ENCODE results near the gene KREMEN1.
"Not testable (repeated sequence)": the region's sequence is repeated elsewhere in the genome, so short reads cannot be mapped to it uniquely, and the experiment has no call there.

KREMEN1 gene

DNA sequence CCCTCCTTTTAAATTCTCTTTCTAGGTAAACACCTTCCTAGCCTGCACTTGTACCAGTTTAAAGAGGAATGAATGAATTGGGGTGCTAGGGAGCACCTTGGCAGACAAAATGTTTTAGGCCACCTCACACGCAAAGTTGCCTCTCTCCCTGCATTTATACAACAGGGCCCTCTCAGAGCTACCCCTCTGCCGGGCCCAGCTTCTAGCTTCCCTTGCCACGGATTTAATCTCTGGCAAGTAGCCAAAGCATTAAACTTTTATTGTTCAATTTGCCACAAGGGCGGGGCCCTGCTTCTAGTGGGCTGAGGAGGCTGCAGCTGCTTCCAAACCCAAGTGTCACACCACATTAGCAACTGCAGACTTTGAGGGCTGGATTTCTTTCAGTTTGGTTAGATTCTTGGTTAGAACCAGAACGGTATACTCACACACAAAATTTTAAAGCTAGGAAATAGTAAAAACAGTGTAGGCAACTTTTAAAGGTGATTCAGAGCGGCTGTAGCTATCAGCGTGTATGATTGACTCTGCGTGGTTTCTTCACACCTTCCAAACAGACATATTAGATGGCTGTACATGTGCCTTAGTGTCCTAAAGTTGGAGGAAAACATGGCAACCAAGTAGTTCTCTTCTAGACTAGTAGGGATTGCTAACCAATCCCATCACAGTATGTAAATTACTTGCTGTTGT lies 6.5 kb downstream of the KREMEN1 start:
- no peak for DNase-seq

DNA sequence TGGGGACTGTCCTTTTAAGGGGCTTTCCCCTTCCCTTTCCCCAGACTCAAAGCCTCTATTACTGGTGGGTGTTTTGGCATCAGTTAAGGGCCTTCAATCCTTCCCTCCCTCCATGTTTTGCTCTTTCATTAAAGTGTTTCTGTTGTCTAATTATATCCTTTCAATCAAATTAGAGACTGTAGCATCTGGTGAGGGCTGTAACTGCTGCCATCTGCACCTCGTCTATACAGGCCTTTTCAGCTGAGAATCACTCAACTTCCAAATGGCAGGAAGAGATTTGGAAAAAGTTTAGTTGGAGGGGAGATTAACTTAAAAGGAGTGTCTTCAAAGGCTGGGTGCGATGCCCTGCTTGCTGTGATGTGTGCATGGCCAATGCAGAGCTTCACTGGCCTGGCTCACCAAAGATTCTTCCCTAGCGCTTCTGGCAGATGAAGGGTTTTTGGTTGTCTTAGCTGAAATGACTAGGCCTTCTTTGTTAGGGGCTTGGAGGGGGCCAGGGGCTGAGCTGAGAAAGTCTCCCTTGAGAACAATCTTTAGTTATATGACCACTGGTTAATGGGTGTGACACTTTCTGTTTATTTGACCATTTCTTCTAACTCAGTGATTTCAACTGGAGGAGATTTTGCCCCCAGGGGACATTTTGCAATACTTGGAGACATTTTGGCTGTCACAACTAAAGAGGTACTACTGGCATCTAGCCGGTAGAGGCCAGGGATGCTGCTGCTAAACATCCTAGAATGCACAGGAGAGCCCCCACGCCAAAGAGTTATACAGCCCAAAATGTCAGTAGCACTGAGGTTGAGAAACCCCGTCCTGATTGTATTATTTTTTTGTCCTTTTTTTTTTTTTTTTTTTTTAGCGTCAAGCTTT lies 7.5 kb downstream of the KREMEN1 start:
- no peak for DNase-seq

DNA sequence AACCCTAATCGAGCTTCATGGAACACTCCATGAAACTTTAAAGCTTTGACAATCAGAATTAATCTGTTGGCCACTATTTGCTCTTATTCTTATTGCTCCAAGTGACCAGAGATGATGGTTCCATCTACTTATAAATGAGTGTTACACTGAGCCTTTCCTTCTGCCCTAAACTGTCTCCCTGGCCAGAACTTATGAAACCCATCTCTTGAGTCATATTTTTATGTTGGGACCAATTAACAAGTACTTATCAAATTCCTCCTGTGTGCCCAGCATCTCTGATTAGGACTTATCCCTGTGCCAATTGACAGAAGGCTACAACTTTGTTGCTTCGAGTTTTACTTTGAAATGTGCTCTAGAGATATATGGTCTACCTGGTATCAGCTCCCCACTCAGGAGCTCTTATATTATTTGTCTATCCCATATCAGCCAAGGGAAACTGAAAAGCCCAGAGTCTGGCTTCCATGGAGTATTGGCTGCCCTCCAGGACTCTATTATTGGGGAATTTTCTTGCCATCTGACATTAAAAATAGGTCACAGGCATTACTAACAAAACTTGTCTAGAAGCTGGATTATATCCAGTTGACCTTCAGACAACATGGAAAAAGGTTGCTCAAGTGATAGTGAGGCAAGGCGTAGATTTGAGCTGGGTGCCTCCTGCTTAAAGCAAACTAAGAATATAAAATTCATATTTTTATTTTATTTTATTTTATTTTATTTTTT lies 8.8 kb downstream of the KREMEN1 start:
- no peak for DNase-seq

DNA sequence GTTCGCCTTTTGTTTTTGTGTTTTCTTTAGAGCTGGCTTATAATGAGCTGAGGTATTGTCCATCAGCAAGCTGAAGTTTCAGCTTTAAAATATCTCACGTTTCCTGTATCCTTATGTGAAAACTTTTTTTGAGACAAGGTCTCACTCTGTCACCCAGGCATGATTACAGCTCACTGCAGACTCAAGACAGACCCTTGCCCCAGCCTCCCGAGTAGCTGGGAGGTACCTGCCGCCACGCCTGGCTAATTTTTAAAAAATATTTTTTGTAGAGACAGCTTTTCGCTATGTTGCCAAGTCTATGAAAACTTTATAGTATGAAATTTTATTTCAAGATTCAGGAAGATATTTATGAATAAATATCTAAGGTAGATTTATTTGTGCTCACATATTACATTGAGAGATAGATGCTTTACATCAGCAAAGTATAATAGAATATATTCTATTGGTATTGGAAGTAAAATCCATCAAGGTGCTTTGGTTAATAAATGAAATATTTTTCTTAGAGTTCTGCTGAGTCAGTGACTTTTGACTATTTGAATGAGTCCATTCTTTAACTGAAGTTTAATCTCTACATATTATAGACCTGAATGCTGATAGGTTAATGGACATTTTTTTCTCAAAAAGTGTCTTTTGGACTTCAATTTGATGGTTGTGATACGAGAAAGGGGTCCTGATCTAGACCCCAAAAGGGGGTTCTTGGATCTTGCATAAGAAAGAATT lies 10.2 kb downstream of the KREMEN1 start:
- DNase-seq = no peak

DNA sequence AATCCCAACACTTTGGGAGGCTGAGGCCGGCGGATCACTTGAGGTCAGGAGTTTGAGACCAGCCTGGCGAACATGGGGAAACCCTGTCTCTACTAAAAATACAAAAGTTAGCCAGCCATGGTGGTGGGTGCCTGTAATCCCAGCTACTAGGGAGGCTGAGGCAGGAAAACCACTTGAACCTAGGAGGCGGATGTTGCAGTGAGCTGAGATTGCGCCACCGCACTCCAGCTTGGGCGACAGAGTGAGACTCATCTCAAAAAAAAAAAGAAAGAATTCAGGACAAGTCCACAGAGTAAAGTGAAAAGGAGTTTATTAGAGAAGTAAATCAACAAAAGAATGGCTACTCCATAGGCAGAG lies 10.7 kb downstream of the KREMEN1 start:
- DNase-seq = not testable (repeated sequence)

DNA sequence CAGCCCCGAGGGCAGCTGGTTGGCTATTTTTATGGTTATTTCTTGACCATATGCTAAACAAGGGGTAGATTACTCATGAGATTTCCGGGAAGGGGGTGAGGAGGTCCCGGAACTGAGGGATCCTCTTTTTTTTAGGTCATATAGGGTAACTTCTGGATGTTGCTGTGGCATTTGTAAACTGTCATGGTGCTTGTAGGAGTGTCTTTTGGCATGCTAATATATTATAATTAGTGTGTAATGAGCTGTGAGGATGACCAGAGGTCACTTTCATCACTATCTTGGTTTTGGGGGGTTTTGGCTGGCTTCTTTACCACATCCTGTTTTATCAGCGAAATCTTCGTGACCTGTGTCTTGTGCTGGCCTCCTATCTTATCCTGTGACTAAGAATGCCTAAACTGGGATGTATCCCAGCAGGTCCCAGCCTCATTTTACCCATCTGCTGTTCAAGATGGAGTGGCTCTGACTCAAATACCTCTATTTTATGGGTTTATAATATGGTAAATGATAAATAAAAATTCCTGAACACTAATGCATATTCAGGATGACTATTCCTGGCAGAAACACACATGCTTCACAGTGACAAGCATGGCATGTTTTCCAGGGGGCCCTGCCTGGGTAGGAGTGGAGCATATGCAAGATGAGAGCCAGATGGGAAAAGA lies 11.2 kb downstream of the KREMEN1 start:
- no peak for DNase-seq

DNA sequence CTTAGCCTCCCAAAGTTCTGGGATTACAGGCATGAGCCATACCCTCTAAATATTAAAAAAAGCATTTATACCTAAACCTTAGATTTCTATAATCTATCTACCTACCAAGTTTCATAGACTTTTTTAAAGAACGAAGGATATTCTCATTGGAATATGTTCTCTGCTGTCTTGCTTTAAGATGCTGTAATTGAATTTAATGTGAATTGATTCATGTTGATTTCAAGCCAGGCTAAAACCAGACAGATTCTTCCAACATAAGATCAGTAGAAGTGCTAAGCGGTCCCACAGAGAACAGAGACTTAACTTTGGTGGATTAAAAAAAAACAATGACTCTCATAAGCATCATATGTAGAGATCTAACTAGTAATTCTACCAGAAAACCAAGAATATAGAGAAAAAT lies 14.2 kb downstream of the KREMEN1 start:
- DNase-seq = no peak

DNA sequence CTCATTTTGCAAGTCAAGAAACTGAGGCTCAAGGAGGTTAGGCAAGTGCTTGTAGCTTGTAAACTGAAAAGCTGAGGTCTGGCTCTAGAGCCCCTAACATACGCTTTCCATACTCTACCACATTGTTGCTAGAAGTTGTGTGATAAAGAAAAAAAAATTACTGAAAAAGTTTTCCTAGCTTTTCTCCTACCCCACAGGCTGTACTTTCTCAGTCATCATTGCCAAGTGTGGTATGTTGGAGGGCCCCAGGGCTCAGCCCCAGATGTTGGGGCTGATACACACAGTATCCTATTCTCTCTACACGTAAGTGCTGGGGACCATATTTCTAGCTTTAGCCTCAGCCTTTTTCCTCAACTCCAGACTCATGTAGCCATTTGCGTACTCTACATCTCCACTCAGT lies 16.0 kb downstream of the KREMEN1 start:
- DNase-seq = no peak

DNA sequence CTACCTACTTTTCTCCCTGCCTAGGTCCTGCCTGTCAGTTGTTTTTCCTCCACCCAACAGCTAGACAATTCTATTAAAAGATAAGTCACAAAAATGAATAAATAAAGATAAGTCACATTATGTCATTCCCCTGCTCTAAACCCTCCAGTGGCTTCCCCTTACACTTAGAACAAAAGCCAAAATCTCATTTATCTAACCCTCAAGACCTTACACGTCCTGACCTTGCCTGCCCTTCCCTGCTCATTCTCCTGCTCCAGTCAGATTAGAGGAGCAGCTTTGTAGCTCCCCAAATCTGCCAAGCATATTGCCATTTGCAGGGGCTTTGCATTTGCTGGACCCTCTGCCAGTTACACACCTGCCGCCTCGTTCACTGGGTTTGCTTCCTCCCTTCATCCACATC lies 16.7 kb downstream of the KREMEN1 start:
- no peak for DNase-seq

DNA sequence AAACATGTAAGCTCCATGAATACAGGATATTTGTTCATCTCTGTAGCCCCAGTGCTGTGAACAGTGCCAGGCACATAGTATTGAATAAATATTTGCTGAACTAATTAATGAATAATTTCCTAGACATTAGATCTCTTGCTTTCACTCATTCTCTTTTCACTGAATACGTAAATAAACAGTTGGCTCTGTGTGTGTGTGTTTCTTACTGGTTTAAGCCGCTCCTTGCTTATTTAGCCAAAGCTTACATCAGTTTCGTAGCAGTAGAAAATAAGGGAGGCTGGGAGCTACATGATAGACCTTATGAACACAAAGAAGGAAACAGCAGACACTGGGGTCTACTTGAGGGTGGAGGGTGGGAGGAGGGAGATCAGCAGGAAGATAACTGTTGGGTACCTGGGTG lies 17.2 kb downstream of the KREMEN1 start:
- DNase-seq = no peak

DNA sequence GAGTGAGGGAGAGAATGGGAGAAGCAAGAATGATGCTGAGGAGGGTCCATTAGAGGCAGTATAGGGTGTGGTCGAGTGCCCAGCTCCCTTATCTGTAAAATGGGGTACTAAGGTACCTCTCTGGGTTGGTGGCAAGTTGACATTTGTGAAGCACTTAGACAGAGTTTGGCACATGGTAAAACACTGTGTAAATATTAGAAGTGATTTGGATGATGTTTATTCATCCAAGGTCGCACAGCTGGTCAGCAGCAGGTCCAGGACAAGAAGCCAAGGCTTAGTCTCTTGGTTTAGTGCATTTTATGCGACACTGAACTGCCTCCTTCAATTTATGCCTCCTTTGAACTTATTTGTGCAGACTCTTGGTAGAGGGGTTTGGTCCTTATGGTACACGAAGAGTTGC lies 19.4 kb downstream of the KREMEN1 start:
- no peak for DNase-seq

DNA sequence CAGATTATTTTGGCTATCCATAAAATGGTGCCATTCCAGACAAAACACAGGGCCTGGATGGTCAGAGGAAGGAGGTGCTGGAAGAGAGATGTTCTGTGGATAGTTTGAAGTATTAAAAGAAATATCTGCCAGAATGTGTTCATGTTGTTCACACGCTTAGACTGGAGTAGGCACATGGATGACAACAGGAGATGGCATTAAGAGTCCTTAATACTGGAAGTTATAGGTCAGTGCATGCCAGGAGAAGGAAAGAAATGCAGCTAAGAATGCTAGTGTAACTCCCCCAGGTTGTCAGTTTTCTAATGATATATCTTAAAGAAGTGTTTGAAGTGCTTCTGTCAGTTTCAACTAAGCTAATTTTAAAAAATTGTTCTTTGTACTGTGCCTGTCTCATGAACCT lies 20.2 kb downstream of the KREMEN1 start:
- DNase-seq = no peak

DNA sequence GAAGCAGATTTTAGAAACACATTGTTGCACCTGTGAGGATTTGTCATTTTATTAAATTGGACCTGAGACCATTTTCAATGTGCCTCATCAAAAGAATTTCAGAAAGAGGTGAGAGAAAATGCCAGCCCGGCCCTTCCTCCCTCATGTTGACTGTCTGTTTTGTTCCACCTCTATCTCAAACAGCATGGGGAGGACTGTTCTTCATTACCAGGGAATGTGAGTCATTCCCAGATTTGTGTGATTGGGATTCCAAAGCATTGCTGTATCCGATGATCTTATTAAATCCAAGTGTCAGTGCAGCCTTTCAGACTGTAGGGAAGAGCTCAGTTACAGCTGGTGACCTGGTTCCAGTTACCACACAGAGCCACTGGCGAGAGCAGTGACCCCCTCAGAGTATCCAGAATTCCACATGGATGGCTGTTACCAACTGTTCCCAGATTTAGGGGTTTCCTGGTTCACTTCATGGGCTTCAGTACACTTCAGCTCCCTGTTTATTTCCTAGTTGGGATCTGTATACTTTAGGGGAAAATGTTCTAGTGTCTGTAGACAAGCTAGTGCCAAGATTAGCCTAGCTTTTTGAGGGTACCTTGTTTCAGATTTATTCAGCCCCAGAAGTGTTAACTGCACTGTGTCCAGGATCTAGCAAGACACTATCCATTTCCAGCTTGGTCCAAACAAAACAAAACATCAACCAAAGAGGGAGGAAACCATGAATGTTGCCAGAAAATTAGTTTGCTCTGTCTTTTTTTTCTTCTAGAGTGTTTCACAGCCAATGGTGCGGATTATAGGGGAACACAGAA lies 20.9 kb downstream of the KREMEN1 start:
- DNase-seq = no peak

DNA sequence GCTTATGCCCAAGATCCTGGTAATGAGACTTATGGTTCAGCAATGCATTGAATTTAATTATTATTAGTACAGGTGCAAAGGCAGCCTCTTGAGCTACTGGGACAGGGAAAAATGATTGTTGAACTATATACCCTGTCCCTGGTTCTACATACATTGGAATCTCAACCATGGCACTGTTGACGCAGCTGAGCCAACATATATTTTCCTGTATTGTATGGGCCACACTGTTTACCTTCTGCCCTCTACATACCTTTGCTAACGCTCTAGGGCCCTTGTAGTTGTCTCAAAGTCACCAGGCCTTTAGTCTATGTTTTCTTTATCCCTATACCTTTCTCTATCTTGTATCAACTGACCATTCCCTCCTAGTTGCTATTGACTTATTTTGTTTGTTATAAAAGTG lies 22.6 kb downstream of the KREMEN1 start:
- no peak for DNase-seq

DNA sequence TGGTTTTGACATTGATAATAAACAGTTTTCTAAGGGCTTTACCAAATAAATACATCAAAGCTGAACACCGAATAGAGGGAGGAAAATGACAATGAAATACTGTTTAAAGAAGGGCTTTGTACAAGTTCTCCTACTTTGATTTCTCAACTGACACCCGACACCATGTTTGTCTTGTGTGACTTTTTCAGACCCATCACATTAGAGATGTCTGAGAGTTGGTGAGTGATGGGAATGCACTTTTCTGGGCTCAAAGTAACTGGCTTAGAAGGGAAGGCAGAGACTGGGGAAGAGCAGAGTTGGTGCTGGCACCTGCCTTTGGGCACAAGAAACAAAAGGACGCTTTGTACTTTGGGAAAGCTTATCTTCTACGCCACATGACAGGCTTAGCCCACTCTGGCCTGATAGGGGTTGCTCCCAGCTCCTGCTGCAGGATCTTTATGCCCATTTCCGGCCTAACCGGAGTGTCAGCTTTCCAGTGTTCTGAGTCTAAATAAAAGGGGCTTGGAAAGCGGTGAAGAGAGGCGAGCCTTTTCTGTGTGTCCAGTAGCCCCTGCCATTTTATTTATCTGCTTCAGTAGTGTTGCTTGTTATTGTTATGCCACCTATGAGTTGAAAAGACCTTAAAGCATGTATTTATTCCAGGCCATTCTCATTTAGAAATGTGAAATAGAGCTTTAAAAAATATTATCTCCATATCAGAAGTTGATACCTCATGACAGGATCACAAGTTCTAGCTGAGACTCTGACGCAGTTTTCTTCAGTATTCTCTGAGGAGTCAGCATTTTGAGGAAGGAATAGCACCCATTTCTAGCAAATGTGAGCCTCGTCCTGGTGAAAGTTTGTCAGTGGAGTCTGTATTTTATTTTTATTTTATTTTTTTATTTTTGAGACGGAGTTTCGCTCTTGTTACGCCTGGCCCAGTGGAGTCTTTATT lies 24.2 kb downstream of the KREMEN1 start:
- no peak for DNase-seq

DNA sequence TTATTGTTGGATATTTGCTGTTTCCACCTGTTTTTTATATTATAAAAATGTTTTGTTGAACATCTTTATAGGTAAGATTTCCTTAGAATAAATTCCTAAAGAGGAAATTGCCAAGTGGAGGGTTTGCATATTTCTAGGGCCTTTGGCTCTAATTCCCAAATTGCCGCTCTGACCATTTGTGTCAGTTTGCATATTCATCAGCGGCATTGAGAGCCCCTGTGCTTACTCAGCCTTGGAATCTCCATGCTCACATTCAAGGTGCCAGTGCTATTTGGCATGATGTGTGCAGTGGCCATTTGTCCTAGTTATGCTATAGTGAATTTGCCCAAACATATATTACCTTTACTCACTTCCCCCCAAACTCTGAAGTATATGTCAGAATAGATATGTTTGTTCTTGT lies 25.5 kb downstream of the KREMEN1 start:
- no peak for DNase-seq

DNA sequence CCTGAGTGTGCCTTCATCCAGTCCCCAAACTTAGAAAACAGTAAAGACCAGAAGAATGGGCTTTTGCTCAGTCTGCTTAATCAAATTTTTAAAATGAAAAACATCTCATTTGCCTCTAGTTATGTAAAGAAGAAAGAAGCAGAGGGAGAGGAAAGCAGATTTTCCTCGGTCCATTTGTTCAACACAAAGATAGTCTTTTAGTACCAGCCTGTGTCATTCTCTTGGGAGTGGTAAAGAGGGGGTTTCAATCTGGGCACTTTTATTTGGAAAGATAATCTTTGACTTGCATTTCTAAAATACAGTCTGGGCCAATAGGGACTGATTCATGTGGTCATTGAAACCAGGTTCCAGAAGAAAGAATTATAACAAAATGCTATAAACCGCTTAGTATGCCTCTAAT lies 29.5 kb downstream of the KREMEN1 start:
- no peak for DNase-seq

DNA sequence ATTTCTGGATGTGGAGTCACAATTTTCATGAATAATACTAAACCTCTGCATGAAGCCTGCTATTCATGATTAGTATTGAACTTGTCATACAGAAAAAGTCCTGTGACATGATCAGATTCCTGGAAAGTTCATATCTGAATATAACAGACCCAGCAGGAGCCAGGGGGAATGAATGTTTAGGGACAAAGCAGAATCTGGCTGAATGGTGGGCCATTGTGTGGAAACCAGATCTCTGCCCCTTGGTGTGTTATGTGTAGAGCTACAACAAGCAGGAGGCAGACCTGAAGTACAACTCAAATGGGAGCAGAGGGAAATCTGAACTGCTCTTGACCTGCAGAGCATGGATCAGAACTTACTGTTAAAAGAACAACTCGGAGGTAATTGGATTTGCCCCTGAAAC lies 30.3 kb downstream of the KREMEN1 start:
- DNase-seq = no peak

DNA sequence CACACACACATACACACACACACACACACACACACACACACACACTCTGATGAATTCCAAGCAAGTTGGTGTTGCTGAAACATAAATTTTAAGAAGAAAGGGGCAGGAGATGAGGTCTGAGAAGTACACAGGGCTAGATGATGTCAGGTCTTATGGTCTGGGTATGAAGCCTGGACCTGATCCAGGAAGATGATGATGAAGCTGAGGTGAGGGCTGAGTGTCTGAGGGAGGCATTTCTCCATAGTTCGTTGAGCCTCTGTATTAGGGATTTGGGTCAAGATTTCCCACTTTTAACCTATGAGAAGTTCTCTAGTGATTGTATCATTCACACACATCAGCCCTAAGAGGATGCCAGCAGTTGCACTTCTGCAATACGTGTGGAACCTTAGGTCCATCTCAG lies 32.6 kb downstream of the KREMEN1 start:
- no peak for DNase-seq

DNA sequence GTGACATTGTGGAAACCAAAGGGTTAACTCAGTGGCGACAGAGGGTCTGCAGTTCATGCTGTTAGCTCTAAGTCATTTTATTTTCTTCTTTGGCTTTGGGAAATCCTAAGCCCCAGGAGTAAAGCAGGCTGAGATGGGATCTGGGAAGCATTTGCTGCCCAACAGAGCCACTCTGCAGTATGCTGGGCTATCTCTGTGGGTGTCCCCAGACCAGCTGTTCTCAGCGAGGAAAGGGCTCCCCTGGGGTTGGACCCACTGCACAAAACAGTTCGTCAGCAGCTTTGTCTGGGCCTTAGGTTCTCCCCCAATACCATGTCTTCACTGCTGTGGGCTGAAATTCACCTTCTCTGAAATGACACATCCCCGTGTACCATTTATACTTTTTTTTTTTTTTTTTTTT lies 34.0 kb downstream of the KREMEN1 start:
- no peak for DNase-seq

DNA sequence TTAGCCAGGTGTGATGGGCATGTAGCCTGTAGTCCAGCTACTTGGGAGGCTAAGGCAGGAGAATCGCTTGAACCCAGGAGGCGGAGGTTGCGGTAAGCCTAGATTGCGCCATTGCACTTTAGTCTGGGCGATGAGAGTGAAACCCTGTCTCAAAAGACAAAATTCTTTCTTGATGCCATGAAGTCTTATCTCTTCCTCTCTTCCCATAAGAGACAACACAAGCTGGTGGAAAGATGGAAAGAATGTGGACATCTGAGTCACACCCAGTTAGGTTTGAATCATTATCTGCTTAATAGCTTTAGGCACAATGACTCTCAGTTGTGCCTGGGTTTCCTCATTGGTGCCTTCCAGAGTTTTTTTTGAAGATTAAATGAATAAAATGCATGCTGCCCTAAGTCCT lies 35.3 kb downstream of the KREMEN1 start:
- DNase-seq = no peak
